ENCODE data around the gene MPND.

MPND gene

DNA sequence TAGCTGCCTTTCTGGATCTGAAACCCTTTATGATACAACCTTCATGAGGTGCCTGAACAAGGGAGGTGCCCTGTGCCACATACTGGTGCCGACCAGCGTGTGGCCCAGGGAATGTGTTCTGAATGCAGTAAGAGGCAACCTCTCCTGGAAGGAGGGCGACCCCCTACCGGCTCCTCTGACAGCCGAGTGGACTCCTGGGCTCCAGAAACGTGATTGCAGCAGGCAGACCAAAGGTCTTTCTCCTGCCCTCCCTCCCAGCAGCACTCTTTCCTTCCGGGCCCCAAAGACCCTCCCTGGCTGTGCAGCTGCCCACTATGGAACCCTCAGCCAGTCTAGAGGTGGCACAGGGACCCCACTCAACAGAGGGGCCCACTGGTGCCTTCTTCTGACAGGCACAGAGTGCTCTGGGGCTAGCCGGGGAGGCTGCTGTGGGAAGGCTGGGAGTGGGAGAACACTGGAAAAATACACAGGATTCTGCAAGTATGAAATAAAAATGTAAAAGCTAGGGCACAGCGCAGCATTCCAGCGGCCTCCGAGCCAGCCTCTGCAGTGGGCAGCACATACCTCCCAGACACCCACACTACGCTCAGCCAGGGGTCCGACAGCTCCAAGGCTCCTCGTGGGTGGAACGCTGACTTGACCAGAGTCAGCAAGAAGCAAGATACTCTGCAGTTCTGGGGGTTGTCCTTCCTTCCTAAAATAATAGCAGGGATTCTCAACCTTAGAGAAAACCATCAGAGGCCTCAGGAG, 42.1 kb downstream of the MPND start:
- DNase-seq: no peak

DNA sequence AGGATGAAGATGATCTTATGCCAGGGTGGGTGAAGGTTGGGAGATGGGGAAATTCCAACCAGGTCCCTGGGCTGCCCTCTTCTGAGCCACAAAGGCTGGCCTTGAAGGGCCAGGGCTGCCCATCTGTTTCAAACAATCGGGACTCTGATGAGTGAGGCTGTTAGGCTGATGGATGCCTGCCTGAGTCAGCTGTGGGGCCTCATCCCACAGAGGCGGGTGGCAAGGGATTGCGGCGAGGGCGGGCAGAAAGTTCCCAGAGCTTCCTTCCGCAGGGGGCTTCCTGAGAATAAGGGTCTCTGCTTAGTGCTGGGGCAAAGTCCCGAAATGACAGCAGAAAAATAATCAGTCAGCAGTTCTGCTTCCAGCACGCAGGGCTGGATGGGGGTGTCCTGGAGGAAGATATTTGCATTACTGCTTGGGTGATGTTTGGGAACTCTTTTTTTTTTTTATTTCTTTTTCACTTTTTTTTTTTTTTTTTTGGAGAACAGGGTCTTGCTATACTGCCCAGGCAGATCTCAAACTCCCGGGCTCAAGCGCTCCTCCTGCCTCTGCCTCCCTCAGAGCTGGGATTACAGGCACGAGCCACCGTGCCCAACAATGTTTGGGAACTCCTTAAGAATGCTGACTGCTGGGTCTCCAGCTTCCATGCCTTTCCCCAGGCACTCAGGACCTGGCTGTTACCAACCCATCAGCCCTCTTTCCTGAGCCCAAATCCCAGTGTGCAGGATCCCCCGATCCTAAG, 42.9 kb downstream of the MPND start:
- no peak for DNase-seq

DNA sequence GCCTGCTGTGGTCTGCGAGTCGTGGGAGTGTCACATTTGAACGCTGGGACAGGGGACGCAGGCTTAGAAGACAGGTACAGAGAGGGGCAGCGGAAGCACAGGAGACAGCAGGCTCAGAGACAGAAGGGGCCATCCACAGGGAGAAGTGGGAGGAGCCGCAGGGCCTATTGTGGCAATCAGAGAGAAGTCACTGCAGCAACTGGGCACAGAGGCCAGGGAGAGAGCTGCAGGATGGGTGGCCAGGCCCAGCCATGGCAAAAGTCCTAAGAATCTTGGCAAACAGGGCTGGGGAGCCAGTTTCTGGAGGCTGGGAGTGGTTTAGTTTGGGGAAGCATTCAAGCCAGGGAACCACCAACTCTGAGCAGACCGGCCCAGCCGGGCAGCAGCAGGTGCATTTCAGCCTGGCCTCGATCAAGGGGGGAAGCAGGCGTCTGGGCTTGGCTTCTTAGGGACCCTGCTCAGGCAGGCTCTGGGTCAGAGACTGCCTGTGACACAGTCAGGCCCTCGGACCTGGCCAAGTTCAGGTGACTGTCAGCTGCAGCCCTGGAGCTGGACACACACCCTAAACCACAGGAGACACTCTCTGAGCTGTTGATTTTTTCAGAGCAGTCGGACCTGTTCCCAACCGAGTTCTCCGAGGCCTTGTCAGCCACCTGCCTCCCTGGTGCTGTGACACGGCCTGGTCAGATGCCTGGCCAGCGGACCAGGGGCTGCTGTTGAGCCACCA, 45.1 kb downstream of the MPND start:
- no peak for DNase-seq

DNA sequence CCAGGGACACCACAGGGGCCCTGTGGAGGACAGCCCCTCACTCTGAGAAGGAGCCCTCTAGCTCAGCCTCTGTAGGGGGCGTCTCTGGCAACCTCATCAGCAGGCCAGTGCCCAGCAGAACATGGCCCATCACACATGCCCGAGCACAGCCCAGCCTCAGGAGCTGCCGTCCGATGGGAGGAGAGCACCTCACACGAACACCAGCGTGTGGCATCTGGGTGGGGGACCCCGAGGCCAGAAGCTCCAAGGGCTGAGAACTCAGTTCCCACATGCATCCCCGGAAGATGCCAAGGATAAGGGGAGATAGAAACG, 45.7 kb downstream of the MPND start:
- no peak for DNase-seq

- DNase-seq: no peak
These were observed 46.2 kb downstream of the MPND start for GRCh38 chr19:4389511-4390016.

DNA sequence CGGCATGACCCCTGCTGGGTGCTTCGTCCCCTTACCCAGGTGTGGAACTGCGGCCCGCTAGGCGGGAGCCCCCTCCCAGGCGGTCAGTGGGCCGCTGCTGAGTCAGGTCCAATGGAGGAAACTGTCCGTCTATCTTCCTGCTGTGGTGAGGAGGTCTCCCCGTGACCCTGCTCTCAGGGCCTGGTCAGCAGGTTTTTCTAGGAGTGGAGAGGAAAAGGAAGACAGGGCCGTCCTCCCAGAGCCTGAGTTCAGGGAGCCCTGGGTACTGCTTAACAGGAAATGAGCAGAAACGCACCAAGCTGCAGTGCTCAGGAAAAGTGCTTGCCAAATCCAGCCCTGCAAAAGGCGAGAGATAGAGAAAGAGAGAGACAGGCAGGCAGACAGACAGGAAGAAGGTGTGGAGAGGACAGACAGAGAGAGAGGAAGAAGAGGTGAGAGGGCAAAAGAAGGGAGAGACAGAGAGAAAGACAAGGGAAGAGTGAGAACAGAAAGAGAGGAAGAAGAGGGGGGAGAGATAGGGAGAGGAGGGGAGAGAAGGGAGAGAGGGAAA, 46.7 kb downstream of the MPND start:
- DNase-seq: no peak

DNA sequence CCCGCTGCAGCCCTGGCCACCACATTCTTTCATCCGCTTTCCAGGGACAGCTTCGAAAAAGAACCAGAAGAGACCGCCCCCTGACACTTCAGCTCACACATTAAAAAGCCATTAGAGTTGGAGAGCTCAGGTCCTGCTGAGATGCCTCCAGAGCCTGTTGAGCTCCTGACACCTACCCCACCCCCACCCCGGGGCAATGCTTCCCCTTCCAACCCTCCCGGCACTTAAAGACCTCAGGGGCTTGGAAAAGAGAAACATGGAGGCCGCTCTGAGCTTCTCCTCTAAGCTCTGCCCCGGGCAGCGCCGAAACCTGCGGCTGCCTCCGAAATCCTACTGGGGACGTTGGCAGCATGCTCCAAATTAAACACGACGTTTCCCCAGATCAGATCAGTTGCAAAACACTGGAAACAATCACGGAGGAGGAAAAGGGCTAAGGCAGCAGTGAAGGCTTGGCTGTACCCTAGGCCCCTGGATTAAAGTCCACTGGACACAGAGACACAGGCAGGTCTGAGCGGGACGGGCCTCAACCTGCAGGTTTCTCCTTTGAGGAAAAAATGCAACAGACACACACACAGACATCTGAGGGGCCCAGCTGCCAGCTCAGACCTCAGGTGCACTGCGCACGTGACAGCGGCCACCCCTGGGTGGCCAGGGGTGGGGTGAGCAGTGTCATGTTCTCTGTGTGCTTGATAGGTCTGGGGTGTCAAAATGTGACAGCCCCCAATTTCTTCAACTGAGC, 47.4 kb downstream of the MPND start:
- no peak for DNase-seq

DNA sequence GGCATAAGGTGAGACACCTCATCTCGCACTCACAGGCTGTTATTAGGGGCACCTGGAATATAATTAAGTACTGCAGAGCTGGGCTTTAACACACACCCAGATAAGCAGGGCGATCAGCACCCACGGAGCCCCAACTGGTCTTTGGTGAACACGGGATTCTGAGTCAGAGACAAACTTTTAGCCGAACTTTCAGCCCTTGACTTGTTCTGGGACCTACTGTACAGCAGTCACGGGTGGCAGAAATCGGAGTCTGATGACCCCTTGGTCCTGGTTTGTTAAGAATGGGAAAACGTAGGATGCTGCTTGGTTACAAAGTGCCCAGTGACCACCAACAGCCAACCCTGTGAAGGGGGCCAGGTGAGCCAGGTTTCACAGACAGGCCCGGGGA, 47.9 kb downstream of the MPND start:
- DNase-seq: no peak

GRCh38 chr19:4391701-4392483, 48.5 kb downstream of the MPND start:
- no peak for DNase-seq

DNA sequence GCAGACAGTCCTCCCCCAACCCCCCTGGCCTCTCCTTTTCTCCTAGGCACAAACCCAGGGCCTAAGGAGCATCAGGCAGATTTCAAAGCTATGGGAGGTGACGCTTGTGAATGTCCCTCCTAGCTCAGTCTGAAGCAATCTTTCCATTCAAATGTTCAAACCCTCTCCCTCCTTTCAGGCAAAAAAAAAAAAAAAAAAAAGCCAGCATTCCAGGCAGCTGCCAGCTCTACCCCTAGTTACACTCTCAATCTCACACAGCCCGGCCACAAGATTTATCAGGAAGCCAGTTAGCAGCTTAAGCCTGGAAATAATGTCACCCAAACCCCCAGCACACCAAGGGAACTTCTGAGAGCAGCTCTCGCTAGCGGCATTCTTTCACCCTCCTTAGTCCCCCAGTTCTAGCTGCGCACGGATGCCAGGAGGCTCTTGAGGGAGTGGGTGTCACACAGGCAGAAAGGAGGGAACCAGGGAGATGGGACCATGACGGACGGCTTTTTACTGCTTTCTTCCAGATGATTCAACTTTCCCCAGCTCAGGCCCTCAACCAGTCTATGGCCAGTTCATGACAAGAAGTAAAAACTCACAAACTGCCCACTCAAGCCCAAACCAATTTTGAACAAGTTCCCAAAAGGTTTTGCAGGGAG, 50.7 kb downstream of the MPND start:
- no peak for DNase-seq

DNA sequence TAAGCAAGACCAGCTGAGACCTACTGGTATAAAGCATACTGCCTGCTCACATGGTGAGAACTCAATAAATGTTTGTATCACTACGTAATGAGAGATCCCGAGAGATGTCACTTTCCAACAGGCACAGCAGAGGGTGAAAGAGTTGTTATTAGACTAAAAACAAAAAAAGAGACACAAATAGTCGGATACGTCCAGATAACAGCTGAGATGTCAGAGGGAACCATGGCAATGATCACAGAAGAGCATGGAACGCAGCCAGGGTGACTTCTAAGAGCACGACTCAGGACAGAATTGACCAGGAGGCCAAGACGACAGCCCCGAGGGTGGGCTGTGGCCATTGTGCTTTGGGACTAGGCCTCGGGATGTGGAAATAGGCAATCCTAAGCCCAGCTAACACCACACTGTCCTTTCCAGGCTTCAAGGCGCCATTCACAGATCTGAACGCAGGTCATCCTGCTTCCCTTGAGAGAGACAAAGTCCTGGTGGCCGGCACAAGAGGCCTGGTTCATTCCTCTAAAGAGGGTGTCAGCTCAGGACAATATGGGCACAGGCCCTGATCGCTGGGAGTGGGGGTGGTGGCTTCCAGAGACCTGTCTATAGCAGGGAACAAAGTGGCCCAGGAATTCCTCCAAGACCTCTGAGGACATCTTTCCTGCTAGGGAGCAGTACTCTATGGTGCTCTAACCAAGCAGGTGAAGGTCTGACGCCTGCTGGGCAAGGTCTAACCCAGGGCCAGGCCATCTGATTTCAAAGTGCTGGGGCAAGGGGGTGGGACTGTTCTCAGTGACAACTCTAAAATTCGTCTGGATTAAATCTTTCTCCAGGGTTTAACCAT, 53.8 kb downstream of the MPND start:
- DNase-seq: no peak

- peak; percentile 38 for DNase-seq
These were observed 56.4 kb downstream of the MPND start for GRCh38 chr19:4399812-4400134.

GRCh38 chr19:4400135-4400936, 57.0 kb downstream of the MPND start, which contains the start of gene SH3GL1:
Gene SH3GL1, minus strand, starts transcription at chr19:4400547. Its CDS starts 179 bp downstream, at chr19:4400368.
- DNase-seq: peak; percentile 84

- DNase-seq: no peak
These were observed 58.4 kb downstream of the MPND start for GRCh38 chr19:4401769-4402170.

GRCh38 chr19:4402171-4403004, 59.0 kb downstream of the MPND start, which contains the start of gene CHAF1A:
Gene CHAF1A, plus strand, starts transcription at chr19:4402640. Its CDS starts 123 bp downstream, at chr19:4402763.
- peak; percentile 99 for DNase-seq

GRCh38 chr19:4403005-4403761, 59.8 kb downstream of the MPND start:
- no peak for DNase-seq

DNA sequence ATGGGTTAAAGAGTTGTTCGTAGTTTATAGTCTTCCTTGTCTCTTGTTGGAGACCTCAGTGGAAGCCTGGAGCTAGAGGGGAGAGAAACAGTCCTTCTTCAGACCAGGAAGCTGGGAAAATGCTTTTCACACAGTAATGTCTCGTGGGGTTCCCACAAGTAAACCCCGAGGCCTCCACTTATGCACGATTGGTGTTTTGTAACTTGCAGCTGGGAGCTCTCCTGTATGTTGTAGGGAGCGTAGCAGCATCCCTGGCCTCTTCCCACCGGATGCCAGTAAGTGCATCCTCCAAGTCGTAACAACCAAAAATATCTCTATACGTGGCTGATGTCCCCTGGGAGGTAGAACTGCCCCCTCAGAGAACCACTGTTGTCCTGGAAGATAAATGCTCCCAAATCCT, 62.6 kb downstream of the MPND start:
- DNase-seq: no peak

GRCh38 chr19:4406626-4407025, 63.3 kb downstream of the MPND start:
- no peak for DNase-seq
